HepG2 (cell line): ENCODE data around the gene LGALS8. TPM values are rescaled to one million over a fixed set of nuclear protein-coding genes. Genes with fewer than 3 reads are reported as not detected.

Source experiments
- FLYWCH1 ChIP-seq: sonication (generic); formaldehyde crosslinking; IDR thresholded peaks from 2 replicates; pipeline ENCODE4 v1.8.1; 2023; ENCODE audit warnings: mild to moderate bottlenecking, missing genetic modification reagents
- MEIS2 ChIP-seq: sonication (generic); formaldehyde crosslinking; IDR thresholded peaks from 2 replicates; pipeline ENCODE4 v1.9.0; 2021; ENCODE audit warnings: mild to moderate bottlenecking, missing genetic modification reagents
- PRMT3 ChIP-seq: sonication (generic); formaldehyde crosslinking; IDR thresholded peaks from 2 replicates; pipeline ENCODE4 v1.8.1; 2022; ENCODE audit warnings: low read depth, mild to moderate bottlenecking, moderate library complexity, missing genetic modification reagents, borderline replicate concordance
- RAD51 ChIP-seq: fragments of 450-650 bp; IDR thresholded peaks from 2 replicates; pipeline ENCODE4 v1.6.1; 2016; ENCODE audit warnings: borderline replicate concordance
- RBM22 ChIP-seq: fragments of 200-400 bp; formaldehyde crosslinking; optimal IDR thresholded peaks from 2 replicates; pipeline ENCODE3; 2017; ENCODE audit warnings: mild to moderate bottlenecking, low read length, moderate library complexity
- RFX5 ChIP-seq: IDR thresholded peaks from 2 replicates; pipeline ENCODE4 v1.6.1; 2011; ENCODE audit warnings: low read depth, low read length, improper control_type of control experiment
- SOX13 ChIP-seq, 3 experiments: fragments of 450-650 bp in 1 of 3; sonication (generic) in 1 of 3; formaldehyde crosslinking in 1 of 3; IDR thresholded peaks in 2 of 3; conservative IDR thresholded peaks in 1 of 3; 2 replicates each; pipeline versions ENCODE4 v1.5.0 to v1.6.1; 2016 to 2020; ENCODE audit warnings: antibody characterized with exemption in 1 of 3, mild to moderate bottlenecking in 1 of 3, missing compliant biosample characterization in 1 of 3, missing genetic modification reagents in 1 of 3, moderate library complexity in 1 of 3
- ZBTB38 ChIP-seq: sonication (generic); formaldehyde crosslinking; IDR thresholded peaks from 2 replicates; pipeline ENCODE4 v1.5.1; 2020; ENCODE audit warnings: mild to moderate bottlenecking, missing genetic modification reagents
- ZKSCAN1 ChIP-seq: fragments of 150-350 bp; IDR thresholded peaks from 2 replicates; pipeline ENCODE4 v1.6.1; 2014; ENCODE audit warnings: low read length
- ZNF10 ChIP-seq: sonication (generic); formaldehyde crosslinking; IDR thresholded peaks from 2 replicates; pipeline ENCODE4 v1.4.0; 2020; ENCODE audit warnings: mild to moderate bottlenecking, low read depth, missing genetic modification reagents, borderline replicate concordance
- ZNF121 ChIP-seq: sonication (generic); formaldehyde crosslinking; IDR thresholded peaks from 2 replicates; pipeline ENCODE4 v1.5.0; 2020; ENCODE audit warnings: mild to moderate bottlenecking, missing genetic modification reagents
- ZNF430 ChIP-seq: sonication (generic); formaldehyde crosslinking; IDR thresholded peaks from 2 replicates; pipeline ENCODE4 v1.9.0; 2021; ENCODE audit warnings: mild to moderate bottlenecking, missing genetic modification reagents
- ZNF558 ChIP-seq: sonication (generic); formaldehyde crosslinking; IDR thresholded peaks from 2 replicates; pipeline ENCODE4 v1.9.0; 2022; ENCODE audit warnings: mild to moderate bottlenecking, missing genetic modification reagents, borderline replicate concordance
- ZNF567 ChIP-seq: sonication (generic); formaldehyde crosslinking; IDR thresholded peaks from 2 replicates; pipeline ENCODE4 v1.8.1; 2023; ENCODE audit warnings: mild to moderate bottlenecking, missing genetic modification reagents, borderline replicate concordance
- ZNF782 ChIP-seq: sonication (generic); formaldehyde crosslinking; IDR thresholded peaks from 2 replicates; pipeline ENCODE4 v1.4.0; 2020; ENCODE audit warnings: missing genetic modification reagents, mild to moderate bottlenecking, borderline replicate concordance
- ZNF790 ChIP-seq: sonication (generic); formaldehyde crosslinking; IDR thresholded peaks from 2 replicates; pipeline ENCODE4 v1.8.0; 2022; ENCODE audit warnings: missing genetic modification reagents, mild to moderate bottlenecking, borderline replicate concordance
- ZNF883 ChIP-seq: sonication (generic); formaldehyde crosslinking; IDR thresholded peaks from 2 replicates; pipeline ENCODE4 v1.5.1; 2020; ENCODE audit warnings: mild to moderate bottlenecking, missing genetic modification reagents; ENCODE audit errors: not compliant biosample characterization
- polyA plus RNA-seq, 8 experiments: library from polyadenylated mRNA; depleted of rRNA in 3 of 8; stranded (reverse) in 7 of 8; unstranded in 1 of 8; fragments of >200 nt; fragmentation: Illumina TruSeq in 4 of 8; extraction: Trizol in 4 of 8; gene quantifications; 2 replicates each; pipeline versions ENCODE4 v1.2.1 to v1.2.3, GENCODE V29; 2011 to 2016; ENCODE audit warnings: low read depth in 4 of 8, missing spikeins in 1 of 8, mixed read lengths in 1 of 8; ENCODE audit not compliant: insufficient read depth in 1 of 8
- total RNA-seq, 5 experiments: library from RNA; depleted of rRNA; stranded (reverse); fragments of >200 nt; fragmentation: Illumina TruSeq; extraction: Trizol; gene quantifications; 2 replicates each; pipeline ENCODE4 v1.2.3, GENCODE V29; 2016; ENCODE audit warnings: low read depth in 1 of 5
- TF ChIP-seq, protein P1 (sequence below), 2 experiments: IDR thresholded peaks; 2 replicates each; pipeline ENCODE4 v1.6.1; 2011 to 2012; ENCODE audit warnings: low read length in 2 of 2, borderline replicate concordance in 1 of 2, low read depth in 1 of 2, mild to moderate bottlenecking in 1 of 2, moderate library complexity in 1 of 2
- TF ChIP-seq, protein P2 (sequence below): sonication (generic); formaldehyde crosslinking; IDR thresholded peaks from 2 replicates; pipeline ENCODE4 v1.5.1; 2020; ENCODE audit warnings: mild to moderate bottlenecking, missing genetic modification reagents, moderate library complexity

The LGALS8 gene
- total and polyA plus RNA-seq, 2 of the 13 experiments (the other 11 are each of a cell fraction or from before 2014, with no cell fraction given), result 29.3 to 185 TPM

DNA sequence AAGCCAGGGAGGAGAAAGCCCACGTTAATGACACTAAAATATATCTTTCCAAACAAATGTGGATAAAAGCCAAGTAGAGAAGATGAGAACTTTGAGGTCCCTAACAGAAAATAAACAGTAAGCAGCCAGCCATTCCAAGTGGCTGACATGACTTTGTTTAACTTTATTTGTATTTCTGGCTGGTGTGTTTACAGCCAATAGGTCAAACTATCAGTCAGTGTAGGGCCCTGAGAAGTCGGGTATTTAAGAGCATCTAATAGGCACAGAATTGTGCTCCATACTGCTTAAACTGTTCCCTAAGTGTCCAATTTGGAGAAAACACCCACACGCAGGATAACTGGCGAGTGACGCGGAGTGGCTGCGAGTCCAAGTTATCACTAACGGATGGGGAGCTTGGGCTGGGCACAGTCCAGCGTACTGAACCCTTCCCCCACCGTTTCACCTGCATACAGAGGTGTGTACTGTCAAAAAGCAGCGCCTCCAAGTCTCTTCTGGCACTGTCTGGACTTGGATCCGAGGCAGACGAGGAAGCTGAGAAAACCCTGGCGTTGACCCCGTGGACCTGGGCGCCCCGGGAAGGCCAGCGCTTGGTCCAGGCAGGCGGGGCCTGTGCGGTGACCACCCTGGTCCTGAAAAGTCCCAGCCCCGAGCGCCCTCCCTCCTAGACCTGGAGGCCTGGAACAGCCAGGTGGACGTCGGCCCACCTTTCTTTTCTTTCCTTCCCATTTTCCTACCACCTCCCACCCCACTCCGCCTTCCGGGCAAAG, 662 bp upstream of the LGALS8 start (continued):
- TF ChIP-seq, protein P1, sequence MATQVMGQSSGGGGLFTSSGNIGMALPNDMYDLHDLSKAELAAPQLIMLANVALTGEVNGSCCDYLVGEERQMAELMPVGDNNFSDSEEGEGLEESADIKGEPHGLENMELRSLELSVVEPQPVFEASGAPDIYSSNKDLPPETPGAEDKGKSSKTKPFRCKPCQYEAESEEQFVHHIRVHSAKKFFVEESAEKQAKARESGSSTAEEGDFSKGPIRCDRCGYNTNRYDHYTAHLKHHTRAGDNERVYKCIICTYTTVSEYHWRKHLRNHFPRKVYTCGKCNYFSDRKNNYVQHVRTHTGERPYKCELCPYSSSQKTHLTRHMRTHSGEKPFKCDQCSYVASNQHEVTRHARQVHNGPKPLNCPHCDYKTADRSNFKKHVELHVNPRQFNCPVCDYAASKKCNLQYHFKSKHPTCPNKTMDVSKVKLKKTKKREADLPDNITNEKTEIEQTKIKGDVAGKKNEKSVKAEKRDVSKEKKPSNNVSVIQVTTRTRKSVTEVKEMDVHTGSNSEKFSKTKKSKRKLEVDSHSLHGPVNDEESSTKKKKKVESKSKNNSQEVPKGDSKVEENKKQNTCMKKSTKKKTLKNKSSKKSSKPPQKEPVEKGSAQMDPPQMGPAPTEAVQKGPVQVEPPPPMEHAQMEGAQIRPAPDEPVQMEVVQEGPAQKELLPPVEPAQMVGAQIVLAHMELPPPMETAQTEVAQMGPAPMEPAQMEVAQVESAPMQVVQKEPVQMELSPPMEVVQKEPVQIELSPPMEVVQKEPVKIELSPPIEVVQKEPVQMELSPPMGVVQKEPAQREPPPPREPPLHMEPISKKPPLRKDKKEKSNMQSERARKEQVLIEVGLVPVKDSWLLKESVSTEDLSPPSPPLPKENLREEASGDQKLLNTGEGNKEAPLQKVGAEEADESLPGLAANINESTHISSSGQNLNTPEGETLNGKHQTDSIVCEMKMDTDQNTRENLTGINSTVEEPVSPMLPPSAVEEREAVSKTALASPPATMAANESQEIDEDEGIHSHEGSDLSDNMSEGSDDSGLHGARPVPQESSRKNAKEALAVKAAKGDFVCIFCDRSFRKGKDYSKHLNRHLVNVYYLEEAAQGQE (IDR thresholded peaks at IDR 0.05; ENCODE audit: borderline replicate concordance in 1 of 2, low read depth in 1 of 2, low read length in 2 of 2), result peak in 1 of 2 experiments; percentile 77; a peak in 3 of 4 replicates
- TF ChIP-seq ZNF883 (peak; percentile 83), PRMT3 (no peak), ZNF558 (no peak), ZNF790 (peak; percentile 70; the same call in 1 of the 2 replicates), ZNF567 (CRISPR knock-in tag) (0 out of 2 replicates have a peak, but pooled peaks have one; percentile 25), RAD51 (no peak), ZKSCAN1 (no peak), SOX13 (IDR thresholded peaks at IDR 0.05) (no peak), SOX13 (CRISPR knock-in tag; conservative IDR thresholded peaks at IDR 0.05 in 1 of 2, IDR thresholded peaks at IDR 0.05 in 1 of 2) (peak in 1 of 2 experiments; percentile 67; a peak in 1 of 4 replicates), ZNF782 (CRISPR knock-in tag) (0 out of 2 replicates have a peak, but pooled peaks have one; percentile 20), ZBTB38 (CRISPR knock-in tag) (no peak), ZNF430 (peak; percentile 35; the same call in 1 of the 2 replicates), ZNF121 (no peak; the same call in 1 of the 2 replicates), RBM22 (no peak), MEIS2 (no peak), FLYWCH1 (CRISPR knock-in tag) (0 out of 2 replicates have a peak, but pooled peaks have one; percentile 23), RFX5 (no peak), ZNF10 (no peak)
- TF ChIP-seq, protein P2, sequence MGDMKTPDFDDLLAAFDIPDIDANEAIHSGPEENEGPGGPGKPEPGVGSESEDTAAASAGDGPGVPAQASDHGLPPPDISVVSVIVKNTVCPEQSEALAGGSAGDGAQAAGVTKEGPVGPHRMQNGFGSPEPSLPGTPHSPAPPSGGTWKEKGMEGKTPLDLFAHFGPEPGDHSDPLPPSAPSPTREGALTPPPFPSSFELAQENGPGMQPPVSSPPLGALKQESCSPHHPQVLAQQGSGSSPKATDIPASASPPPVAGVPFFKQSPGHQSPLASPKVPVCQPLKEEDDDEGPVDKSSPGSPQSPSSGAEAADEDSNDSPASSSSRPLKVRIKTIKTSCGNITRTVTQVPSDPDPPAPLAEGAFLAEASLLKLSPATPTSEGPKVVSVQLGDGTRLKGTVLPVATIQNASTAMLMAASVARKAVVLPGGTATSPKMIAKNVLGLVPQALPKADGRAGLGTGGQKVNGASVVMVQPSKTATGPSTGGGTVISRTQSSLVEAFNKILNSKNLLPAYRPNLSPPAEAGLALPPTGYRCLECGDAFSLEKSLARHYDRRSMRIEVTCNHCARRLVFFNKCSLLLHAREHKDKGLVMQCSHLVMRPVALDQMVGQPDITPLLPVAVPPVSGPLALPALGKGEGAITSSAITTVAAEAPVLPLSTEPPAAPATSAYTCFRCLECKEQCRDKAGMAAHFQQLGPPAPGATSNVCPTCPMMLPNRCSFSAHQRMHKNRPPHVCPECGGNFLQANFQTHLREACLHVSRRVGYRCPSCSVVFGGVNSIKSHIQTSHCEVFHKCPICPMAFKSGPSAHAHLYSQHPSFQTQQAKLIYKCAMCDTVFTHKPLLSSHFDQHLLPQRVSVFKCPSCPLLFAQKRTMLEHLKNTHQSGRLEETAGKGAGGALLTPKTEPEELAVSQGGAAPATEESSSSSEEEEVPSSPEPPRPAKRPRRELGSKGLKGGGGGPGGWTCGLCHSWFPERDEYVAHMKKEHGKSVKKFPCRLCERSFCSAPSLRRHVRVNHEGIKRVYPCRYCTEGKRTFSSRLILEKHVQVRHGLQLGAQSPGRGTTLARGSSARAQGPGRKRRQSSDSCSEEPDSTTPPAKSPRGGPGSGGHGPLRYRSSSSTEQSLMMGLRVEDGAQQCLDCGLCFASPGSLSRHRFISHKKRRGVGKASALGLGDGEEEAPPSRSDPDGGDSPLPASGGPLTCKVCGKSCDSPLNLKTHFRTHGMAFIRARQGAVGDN (CRISPR knock-in tag), result no peak; the same call in 1 of the 2 replicates
